Nephron (organoid): ENCODE measurements around the gene AZU1.
A peak's percentile ranks its signal among the peaks of the same experiment; 100 is the strongest.

ENCODE experiments used
- H3K27ac Mint-ChIP-seq, 3 experiments: 2 replicates each; pipeline ENCODE4 v1.8.0; 2020; ENCODE audit warnings: mixed read lengths in 3 of 3, mild to moderate bottlenecking in 2 of 3, moderate library complexity in 1 of 3
- H3K27me3 Mint-ChIP-seq: 2 replicates; pipeline ENCODE4 v1.8.0; 2021; ENCODE audit warnings: low read depth, mild to moderate bottlenecking, moderate library complexity, mixed read lengths
- H3K36me3 Mint-ChIP-seq: 2 replicates; pipeline ENCODE4 v1.8.0; 2020; ENCODE audit warnings: low read depth, mixed read lengths
- H3K4me1 Mint-ChIP-seq: 2 replicates; pipeline ENCODE4 v1.8.0; 2020; ENCODE audit warnings: mixed read lengths
- H3K4me3 Mint-ChIP-seq, 3 experiments: 2 replicates each; pipeline ENCODE4 v1.8.0; 2020; ENCODE audit warnings: mild to moderate bottlenecking in 3 of 3, mixed read lengths in 3 of 3, moderate library complexity in 2 of 3
- H3K9me3 Mint-ChIP-seq: 2 replicates; pipeline ENCODE4 v1.8.0; 2020; ENCODE audit warnings: mixed read lengths
- TF ChIP-seq, protein P1 (sequence below), 3 experiments: fragments of 200-600 bp; sonication (generic); IDR thresholded peaks; one replicate each; pipeline ENCODE4 v1.5.0; 2021; ENCODE audit warnings: antibody characterized with exemption in 3 of 3; ENCODE audit not compliant: unreplicated experiment in 3 of 3

Gene AZU1

DNA sequence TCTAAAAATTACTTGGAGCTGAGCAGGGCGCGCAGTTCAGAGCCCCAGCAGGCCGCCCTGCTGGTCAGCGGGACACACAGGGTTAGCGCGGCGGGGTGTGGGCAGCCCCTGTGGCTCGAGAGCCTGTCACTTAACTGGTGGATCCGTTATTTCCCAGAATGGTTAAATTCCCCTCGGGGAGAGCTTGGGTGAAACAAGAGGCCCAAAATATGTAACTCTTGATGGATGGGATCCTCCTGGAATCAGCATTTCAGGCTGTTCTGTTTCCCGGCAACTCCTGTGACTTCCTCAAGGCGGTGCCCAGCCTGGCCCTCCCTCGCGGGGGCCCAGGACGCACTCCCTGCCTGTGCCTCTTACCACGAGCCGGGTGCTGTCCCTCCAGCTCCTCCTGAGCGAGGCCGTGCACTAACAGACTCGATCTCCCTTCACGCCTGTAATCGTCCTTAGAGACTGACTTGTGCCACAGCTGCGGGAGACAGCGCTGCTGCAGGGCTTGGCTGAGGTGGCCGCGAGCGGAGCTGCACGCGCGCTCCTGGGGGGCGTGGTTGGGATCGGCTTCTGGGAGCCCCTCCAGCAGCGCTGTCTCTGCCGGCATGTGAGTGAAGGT is 20.7 kb upstream of the AZU1 start:
- H3K4me1 Mint-ChIP-seq: peaks cover 27% of the 10 kb centered on the region
- TF ChIP-seq, protein P1, sequence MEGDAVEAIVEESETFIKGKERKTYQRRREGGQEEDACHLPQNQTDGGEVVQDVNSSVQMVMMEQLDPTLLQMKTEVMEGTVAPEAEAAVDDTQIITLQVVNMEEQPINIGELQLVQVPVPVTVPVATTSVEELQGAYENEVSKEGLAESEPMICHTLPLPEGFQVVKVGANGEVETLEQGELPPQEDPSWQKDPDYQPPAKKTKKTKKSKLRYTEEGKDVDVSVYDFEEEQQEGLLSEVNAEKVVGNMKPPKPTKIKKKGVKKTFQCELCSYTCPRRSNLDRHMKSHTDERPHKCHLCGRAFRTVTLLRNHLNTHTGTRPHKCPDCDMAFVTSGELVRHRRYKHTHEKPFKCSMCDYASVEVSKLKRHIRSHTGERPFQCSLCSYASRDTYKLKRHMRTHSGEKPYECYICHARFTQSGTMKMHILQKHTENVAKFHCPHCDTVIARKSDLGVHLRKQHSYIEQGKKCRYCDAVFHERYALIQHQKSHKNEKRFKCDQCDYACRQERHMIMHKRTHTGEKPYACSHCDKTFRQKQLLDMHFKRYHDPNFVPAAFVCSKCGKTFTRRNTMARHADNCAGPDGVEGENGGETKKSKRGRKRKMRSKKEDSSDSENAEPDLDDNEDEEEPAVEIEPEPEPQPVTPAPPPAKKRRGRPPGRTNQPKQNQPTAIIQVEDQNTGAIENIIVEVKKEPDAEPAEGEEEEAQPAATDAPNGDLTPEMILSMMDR (IDR thresholded peaks at IDR 0.05; ENCODE audit: unreplicated experiment in 3 of 3): no peak
- H3K36me3 Mint-ChIP-seq: peaks cover 61% of the 10 kb centered on the region
- peak overlapping the region in 2 of 3 experiments; percentile 21 to 45 for H3K27ac Mint-ChIP-seq
- no peaks in the 10 kb centered on the region for H3K27me3 Mint-ChIP-seq
- no peak overlapping the region for H3K4me3 Mint-ChIP-seq
- no peaks in the 10 kb centered on the region for H3K9me3 Mint-ChIP-seq

- H3K4me1 Mint-ChIP-seq: peaks cover 18% of the 10 kb centered on the region
- H3K27ac Mint-ChIP-seq: peak overlapping the region in 2 of 3 experiments; percentile 21 to 45
- no peak overlapping the region for H3K4me3 Mint-ChIP-seq
- H3K36me3 Mint-ChIP-seq: peaks cover 58% of the 10 kb centered on the region
- TF ChIP-seq, protein P1 (IDR thresholded peaks at IDR 0.05; ENCODE audit: unreplicated experiment in 3 of 3): no peak
- no peaks in the 10 kb centered on the region for H3K27me3 Mint-ChIP-seq
- no peaks in the 10 kb centered on the region for H3K9me3 Mint-ChIP-seq
Observed at GRCh38 chr19:807627-808422, 19.8 kb upstream of the AZU1 start.

DNA sequence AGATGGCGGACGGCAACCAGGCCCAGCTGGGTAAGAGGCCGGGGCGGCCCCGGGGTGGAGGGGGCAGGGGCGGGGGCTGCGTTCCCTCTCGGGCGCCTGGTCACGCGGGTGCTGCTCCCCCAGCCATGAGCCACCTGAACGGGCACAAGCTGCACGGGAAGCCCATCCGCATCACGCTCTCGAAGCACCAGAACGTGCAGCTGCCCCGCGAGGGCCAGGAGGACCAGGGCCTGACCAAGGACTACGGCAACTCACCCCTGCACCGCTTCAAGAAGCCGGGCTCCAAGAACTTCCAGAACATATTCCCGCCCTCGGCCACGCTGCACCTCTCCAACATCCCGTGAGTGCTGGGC is 19.2 kb upstream of the AZU1 start:
- peaks cover 52% of the 10 kb centered on the region for H3K36me3 Mint-ChIP-seq
- H3K4me3 Mint-ChIP-seq: no peak overlapping the region
- H3K27ac Mint-ChIP-seq: no peak overlapping the region
- peaks cover 12% of the 10 kb centered on the region for H3K4me1 Mint-ChIP-seq
- TF ChIP-seq, protein P1 (IDR thresholded peaks at IDR 0.05; ENCODE audit: unreplicated experiment in 3 of 3): no peak
- H3K27me3 Mint-ChIP-seq: no peaks in the 10 kb centered on the region
- H3K9me3 Mint-ChIP-seq: no peaks in the 10 kb centered on the region

- Mint-ChIP-seq H3K27ac (peak overlapping the region in 1 of 3 experiments; percentile 51), H3K36me3 (peaks cover 52% of the 10 kb centered on the region), H3K9me3 (no peaks in the 10 kb centered on the region), H3K27me3 (no peaks in the 10 kb centered on the region), H3K4me1 (peaks cover 8% of the 10 kb centered on the region), H3K4me3 (no peak overlapping the region)
- TF ChIP-seq, protein P1 (IDR thresholded peaks at IDR 0.05; ENCODE audit: unreplicated experiment in 3 of 3): no peak
Observed at GRCh38 chr19:810077-810855, 17.4 kb upstream of the AZU1 start.

GRCh38 chr19:810883-811489 is 16.7 kb upstream of the AZU1 start:
- Mint-ChIP-seq H3K4me3 (no peak overlapping the region), H3K9me3 (no peaks in the 10 kb centered on the region), H3K36me3 (peaks cover 57% of the 10 kb centered on the region), H3K27me3 (no peaks in the 10 kb centered on the region), H3K27ac (no peak overlapping the region), H3K4me1 (peaks cover 8% of the 10 kb centered on the region)
- TF ChIP-seq, protein P1 (IDR thresholded peaks at IDR 0.05; ENCODE audit: unreplicated experiment in 3 of 3): no peak
